Stimulated activated naive CD8-positive, alpha-beta T cell treated with anti-CD3 and anti-CD28 coated beads, Interleukin-15, Interleukin-2, amounts not matched to agents 100 U/mL and 50 U/mL, for 24 hours (primary cell): ENCODE measurements around the gene MTMR12.
"Not testable (repeated sequence)": the region's sequence is repeated elsewhere in the genome, so short reads cannot be mapped to it uniquely, and the experiment has no call there.

Source experiments
- ATAC-seq: fragments of 150-1000 bp; cut with Tn5 transposase; one replicate; pipeline ENCODE4 v1.10.0; 2021
- DNase-seq: peaks from one replicate; pipeline ENCODE4 v3.0.0; 2021

MTMR12 gene

DNA sequence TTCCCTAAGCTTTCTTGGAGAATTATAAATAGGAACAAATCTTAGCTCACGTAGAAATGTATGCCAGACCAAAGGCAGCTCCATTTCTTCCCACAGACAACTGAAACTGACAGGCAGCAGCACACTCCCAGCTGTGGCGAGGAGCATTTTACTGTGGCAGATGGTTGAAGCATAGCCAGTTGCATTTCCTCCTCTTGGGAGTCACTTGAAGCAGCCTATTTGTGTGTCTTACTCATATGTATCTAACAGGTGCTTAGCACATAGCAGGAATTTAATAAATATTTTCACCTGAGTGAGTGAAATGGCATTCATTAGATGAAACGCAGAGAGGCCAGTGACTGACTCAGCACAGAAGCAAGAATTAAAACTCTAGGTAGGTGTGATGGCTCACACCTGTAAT is 12.3 kb upstream of the MTMR12 start:
- DNase-seq (no peak), ATAC-seq (no peak)

DNA sequence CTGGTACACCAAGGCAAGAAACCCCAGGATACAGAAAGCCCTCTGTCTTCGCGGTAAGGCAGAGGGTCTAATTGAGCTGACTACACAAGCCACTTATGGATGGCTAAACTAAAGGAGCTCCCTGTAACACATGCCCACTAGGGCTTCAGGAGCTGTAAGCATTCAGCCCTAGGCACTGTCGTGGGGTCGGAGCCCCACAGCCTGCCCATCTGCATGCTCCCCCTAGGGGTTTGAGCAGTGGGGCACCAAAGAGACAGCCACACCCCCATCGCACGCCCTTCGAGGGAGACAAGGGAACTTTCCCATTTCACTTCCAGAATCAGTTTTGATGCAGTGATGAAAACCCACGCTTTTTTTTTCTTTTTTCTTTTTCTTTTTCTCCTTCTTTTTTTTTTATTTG is 11.0 kb upstream of the MTMR12 start:
- ATAC-seq (no peak), DNase-seq (no peak)

DNA sequence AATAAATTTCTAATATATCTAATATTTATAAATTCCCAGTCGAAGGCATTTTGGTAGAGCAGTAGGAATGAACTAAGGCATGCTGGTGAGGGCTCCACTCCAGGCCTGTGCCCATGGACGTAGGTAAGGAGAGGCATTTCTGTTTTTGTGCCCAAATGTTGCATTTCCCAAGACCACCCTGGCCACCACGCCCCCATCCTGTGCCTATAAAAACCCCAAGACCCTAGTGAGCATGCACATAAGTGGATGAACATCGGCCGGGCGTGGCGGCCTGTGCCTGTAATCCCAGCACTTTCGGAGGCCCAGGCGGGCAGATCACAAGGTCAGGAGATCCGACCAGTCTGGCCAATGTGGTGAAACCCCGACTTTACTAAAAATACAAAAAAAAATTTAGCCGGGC is 10.1 kb upstream of the MTMR12 start:
- DNase-seq = no peak
- no peak for ATAC-seq

DNA sequence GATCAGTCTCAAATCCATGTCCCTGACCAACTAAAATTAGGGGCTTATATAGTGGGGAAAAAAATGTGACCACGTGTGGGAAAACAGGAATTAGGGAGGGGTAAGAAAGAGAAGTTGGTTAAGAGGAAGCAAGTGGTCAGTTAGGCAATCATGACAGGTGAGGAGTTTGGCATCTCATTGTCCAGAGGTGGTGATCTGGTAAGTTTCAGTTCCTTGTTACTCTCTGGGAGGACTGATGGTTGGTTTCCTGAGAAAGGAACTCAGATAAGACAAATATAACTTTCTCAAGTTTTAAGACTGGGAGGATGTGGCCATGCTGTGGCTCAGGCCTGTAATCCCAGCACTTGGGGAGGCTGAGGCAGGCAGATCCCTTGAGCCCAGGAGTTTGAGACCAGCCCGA is 9.0 kb upstream of the MTMR12 start:
- ATAC-seq, DNase-seq: not testable (repeated sequence)

DNA sequence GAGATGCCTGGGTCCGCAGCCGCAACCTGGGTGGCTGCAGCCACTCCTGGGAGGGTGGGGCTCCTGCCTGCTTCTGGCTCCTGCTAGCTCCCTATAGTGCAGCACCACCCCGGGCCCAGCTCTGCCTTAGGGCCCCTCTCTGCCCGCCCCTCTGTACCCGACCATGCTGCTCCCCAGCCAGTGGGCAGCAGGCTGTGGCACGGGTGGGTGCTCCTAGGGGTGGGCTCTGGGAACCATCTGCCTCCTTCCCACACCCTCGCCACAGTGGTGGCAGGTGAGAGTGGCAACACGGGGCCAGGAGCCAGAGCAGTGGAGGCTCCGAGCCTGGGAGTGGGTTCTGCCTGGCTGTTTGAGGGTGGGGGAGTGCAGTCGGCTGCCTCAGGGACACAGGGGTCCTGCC is 7.8 kb upstream of the MTMR12 start:
- no peak for DNase-seq

DNA sequence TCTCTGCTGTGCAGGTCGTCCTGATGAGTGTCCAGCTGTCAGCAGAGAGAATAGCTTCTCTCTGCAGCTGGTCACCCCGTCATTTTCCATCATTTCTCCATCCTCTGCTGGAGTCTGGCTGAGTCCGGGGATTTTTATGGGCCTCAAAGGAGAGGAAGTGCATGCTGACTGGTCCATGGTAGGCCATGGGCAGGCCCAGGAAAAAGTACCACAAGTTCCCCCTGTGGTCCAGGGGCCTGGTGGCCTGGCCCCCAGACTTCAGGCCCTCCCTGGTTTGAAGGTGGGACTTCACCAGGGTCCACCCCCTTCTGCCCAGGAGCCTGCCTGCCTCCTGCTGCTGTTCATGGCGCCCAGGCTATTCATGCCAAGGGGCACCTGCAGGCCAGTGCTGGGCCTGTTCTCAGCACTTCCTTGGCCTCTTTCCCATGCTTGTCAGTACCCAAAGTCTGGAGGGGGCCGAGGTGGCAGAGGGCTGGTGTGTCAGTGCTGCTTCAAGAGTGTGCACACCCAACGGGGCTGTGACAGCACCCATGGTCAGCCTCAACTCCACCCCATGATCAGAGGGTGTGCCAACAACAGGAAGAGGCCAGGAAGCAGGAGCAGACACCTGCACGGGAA is 7.3 kb upstream of the MTMR12 start:
- no peak for ATAC-seq
- DNase-seq = no peak

More for the DNA sequence above, 7.8 kb upstream of the MTMR12 start:
- peak; percentile 45 for ATAC-seq

DNA sequence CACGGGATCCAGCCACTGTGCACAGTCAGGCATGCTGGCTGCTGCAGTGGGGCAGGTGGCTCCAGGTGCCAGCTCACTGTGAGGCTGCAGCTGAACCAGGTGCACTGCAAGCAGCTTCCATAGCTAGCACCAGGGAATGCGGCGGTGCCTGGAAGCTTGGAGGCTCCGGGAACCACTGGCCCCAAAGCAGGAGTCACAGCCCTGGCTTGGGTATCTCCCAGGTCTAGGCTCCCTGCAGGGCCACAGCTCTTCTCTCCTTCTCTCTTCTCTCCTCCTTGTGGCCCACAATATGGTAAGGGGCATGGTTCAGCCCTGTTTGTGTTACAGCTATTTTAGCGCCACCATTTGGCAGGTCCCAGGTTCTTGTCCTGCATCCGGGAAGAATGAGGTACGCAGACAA is 6.7 kb upstream of the MTMR12 start:
- ATAC-seq = no peak
- DNase-seq = no peak

DNA sequence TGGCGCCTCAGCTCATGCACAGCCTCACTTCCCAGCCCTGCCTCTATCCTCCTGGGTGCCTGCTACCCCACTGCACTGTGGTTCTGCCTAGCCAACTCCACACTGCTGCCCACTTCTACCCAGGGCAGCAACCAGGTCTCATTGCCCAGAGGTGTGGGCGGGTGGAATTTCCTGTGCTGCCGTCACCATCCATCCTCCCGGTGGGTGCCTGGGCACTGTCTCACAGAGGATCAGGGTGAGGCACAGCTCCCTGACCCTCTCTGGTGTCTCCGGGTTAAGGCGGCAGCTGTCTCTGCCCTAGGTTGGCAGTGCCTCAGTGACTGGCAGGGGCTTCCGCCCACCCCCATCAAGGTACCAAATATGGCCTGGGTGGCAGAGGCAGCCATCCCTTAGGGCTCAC is 4.3 kb upstream of the MTMR12 start:
- no peak for DNase-seq

DNA sequence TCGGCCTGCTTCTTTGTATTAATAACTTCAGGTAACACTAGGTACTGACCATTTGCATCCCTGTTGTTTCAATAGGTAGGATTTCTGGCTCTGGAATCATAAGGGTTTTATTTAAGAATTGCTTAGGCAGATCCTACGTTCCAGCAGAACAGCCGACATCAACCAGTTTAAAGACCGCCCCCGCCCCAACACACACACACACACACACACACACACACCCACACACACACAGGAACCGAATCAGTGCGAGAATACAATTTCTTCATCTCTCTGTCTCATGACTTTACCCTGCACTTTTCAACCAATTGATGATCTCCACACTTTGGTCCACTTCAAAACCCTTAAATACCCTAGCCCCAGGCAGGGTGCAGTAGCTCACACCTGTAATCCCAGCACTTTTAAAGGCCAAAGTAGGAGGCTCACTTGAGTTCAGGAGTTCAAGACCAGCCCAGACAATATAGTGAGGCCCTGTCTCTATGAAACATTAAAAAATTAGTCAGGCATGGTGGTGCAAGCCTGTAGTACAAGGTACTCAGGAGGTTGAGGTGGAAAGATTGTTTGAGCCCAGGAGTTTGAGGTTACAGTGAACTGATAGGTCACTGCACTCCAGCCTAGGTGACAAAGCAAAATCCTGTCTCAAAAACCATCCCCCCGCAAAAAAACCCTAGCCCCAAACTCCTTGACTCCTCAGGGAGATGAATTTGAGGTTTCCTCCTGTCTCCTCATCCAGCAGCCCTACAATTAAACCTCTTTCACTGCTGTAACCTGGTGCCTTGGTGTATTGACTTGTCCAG is 2.7 kb upstream of the MTMR12 start:
- ATAC-seq (no peak), DNase-seq (no peak)

More for the DNA sequence above, 4.3 kb upstream of the MTMR12 start:
- ATAC-seq = no peak

DNA sequence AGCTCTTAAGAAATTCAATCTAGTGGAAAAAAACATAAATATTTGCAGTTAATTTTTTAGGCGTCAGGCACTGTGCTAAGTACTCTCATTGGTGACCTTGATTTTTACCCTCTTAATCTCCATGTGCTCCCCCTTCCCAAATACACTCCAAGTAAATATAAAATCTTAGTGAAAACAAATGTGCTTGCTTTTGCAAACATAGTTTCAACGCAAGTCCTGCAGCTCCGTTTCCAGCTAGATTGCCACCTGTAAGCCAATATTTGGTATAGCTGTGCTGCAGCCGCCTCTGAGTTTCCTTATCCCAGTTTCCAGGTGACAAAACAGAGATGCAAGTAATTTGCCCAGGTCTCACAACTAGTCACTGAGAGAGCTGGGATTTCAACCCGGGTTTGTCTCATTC is 1.9 kb upstream of the MTMR12 start:
- DNase-seq (no peak), ATAC-seq (no peak)

DNA sequence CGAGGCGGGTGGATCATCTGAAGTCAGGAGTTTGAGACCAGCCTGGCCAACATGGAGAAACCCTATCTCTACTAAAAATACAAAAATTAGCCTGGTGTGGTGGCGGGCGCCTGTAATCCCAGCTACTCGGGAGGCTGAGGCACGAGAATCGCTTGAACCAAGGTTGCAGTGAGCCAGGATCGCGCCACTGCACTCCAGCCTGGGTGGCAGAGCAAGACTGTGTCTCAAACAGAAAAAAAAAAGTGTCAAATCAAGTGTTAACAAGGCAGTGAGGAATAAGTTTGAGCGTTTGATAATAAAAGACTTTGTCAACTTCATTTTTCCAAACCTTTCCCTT is 1.4 kb upstream of the MTMR12 start:
- not testable (repeated sequence) for ATAC-seq, DNase-seq

DNA sequence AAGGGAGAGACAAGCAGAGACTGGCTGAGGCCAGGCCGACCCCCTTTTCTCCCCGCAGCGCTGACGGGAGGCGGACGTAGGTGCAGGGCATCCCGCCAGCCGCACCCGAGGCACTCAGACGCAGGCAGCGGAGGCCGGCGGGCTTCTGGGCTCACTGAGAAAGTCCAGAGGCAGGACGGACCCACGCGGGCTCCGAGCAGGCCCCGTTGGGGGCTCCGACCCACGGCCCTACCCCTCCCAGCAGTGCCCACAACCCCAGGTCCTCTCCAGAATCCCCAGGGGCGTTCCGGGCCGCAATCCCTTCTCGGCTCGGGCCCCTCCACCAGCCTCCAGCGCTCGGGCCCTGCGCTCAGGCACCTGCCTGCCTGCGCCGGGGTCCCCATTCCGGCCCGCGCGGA is 543 bp downstream of the MTMR12 start:
- DNase-seq (peak; percentile 64), ATAC-seq (peak; percentile 15)

DNA sequence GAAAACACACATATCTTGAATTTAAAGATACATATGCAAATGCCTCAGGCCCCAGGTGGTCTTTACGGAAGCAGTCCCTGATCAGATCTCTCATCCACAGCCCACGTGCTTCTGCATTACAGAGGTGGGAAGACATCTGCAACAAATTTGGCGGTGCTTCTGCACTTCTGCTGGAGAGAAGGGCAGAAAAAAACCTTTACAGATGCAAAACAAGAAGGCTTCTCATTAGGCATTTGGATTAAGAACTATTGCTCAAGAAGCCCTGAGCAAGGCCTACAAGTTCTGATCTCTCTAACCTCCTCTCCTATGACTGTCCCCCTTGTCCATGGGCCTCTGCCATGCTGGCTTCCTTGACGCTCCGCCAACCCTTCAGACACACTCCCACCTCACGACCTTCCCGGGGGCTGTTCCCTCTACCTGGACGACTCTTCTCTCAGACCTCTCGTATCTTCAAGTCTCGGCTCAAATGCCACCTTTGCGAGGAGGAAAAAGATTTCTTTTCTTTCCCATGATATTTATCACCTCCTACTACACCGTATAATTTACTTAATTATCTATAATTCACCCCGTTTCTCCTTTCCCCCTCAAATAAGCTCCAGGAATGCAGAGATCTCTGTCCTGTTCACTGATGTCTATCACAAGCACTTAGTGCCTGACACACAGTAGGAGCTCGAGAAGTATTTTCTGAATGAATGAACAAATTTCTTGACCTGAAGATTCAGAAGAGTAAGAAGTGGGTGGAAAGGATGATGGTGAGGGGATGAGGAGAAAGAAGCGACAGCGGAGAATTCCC is 1.1 kb downstream of the MTMR12 start:
- DNase-seq (no peak), ATAC-seq (no peak)

DNA sequence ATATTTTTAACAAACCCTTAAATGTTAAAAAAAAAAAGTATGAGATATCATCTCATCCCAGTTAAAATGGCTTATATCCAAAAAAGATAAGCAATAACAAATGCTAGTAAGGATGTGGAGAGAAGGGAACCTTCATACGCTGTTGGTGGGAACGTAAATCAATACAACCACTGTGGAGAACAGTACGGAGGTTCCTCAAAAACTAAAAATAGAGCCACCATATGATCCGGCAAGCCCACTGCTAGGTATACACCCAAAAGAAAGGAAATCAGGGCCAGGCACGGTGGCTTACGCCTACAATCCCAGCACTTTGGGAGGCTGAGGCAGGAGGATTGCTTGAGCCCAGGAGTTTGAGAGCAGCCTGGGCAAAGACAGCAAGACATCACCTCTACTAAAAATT is 3.0 kb downstream of the MTMR12 start:
- DNase-seq = no peak
- ATAC-seq = no peak

DNA sequence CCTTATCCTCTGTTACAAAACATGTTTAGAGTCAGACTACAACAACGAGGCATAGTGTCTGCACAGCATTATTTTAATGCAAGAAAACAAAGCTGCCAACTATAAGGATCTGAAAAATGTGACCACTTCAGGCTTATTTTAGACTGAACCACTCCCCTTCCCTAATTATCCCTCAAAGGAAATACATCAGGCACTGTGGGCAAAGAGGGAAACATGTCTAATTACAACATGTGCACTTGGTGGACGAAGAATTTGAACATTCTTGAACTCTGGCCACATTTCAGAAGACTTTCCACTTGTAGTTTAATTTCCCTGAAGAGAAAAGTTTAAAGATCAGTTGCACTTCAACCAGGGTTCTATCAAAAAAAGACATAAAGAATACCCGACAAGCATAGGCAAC is 3.8 kb downstream of the MTMR12 start:
- DNase-seq = no peak
- ATAC-seq = no peak

DNA sequence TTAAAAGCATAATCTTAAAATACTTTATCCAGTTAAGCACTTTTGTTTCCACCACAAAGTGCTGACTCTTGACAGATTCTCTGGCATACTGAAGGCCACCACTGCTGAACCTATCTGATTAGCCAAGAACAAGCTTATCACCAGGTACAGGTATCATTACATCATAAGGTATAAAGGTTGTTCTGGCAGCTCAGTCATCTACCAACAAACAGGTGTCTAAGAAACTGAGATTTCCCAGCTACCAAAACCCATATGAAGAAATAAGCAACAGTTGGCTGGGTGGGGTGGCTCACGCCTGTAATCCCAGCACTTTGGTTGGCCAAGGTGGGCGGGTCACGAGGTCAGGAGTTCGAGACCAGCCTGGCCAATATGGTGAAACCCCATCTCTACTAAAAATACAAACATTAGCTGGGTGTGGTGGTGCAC is 5.0 kb downstream of the MTMR12 start:
- DNase-seq = no peak
- ATAC-seq = no peak

DNA sequence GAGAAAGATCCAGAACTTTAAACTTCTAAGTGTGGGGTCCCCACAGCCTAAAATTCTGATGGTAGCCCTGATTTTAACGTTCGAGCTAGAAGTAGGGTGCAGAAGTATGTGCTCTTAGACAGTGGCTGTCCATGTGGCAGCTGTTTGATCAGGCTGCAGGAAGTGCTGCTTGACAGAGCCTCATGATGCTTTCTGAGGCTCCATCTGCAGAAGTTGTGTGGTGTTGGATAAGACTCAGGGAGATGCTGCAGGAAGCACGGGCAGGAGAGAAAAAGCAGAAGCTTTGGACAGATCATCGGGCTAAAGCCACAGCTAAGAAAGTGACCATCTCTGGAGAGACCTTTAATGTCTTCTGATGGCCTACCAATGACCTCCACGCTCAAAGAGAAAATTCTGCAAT is 8.1 kb downstream of the MTMR12 start:
- no peak for DNase-seq

DNA sequence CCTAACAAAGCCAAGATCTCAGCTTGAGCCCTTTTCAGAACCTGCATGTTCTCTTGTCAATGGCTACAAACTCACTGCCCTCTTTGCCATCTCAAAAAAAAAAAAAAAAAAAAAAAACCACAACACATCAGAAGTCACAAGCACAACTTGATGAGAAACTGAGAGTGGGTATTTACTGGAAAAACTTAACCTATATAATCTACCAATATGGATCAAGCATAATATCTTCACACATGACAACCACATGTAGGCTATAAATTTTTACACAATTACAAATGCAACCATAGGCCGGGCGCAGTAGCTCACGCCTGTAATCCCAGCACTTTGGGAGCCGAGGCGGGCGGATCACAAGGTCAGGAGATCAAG is 9.0 kb downstream of the MTMR12 start:
- no peak for DNase-seq
- peak; percentile 65 for ATAC-seq

More for the DNA sequence above, 8.1 kb downstream of the MTMR12 start:
- peak; percentile 23 for ATAC-seq

DNA sequence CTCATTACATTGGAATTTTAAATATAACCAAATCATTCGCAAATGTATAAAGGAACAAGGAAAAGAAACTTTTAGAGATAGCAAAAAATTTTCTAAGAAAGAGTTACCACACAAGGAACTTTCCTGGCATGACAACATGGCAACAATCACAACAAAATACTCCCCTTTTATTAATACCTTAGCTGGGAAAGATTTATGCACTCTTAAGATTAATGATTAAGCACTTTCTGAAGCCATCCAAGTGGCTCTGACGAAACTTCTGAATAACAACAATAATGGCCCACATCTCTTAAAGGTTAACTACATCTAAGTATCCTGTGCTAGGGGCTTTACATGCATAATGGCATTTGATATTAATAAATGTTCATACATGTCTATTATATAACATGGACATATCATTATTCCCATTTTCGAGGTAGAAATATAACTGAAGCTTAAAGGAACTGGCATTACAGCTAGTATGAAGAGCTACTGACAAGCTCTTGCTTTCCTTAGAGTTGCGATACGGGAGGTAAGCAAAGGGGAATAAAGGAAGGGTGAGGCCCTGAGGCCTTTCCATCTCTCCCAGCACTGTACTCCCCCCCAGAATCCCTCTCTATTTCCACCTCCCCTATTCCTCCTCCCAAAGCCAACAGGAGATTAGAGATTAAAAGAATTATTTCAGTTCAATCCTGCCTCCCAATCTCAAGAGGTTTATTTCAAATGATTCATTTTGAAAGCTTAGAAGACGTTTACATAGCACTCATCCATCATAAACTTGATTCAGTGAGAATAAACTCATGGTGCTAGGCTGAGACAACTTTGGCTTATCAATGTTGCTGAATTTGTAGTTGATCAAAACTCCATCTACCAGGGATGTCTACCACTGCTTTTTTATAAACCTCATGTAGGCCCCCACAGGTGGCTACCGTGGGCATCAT is 9.6 kb downstream of the MTMR12 start:
- ATAC-seq (peak; percentile 28), DNase-seq (no peak)

DNA sequence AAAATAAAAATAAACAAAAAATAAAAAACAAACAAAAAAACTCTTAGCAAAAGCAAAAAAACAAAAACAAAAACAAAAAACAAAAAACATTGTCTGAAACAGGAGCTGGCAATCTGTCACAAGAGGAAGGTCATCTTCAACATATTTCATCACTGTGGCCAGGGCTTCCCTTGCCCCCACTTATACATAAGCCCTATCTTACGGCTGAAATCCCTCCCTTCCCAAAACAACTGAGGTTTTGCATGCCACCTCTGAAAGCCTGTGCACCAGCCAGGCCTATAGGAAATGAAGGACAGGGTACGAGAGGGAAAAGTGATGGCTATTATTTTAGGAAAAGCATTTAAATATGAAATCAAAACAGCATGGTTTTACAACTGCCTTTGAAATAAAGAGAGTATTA is 10.8 kb downstream of the MTMR12 start:
- no peak for ATAC-seq
- no peak for DNase-seq

DNA sequence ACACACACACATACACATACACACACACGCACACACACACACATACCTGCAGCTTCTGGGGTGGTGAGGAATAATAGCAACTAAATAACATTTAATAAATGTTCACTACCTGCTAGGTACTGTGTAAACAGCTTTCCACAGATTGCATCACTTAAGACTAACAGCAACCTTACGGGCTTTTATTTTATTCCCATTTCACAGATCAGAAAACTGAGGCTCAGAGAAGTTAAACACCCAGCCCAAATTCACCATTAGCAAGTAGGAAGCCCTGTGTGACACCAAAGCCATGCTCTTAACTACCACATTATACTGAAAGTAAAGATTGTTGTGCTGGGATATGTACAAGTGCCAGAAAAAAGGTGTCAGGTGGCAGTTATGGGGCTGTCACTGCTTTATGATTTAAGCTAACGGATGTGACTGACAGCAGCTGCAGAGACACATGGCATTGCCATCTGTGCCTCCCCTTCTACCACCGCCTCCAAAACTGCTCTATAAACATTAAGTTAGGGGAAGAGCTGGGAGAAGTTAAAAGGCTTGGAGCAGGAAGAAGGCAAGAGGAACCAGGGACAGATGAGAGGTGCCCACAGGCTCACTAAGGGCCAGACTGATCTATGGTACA is 13.6 kb downstream of the MTMR12 start:
- DNase-seq (no peak), ATAC-seq (no peak)

DNA sequence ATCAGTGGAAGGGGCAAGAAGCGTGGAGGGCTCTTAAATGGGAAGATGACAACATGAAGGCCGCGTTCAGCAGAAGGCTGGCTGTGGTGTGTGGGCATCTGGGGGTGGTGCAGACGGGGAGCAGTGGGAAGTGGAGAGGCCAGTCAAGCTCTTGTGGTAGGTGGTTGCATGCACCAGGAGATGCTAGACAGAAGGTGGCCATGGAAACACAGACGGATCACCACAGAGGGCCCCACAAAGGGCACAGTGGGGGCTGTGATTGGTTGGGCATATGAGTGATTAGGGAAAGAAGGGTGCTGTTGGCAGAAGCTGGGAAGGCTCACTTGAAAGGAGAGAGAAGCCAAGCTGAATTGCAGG is 14.7 kb downstream of the MTMR12 start:
- ATAC-seq (peak; percentile 93), DNase-seq (peak; percentile 53)
